ENCODE results near the gene HS3ST3A1. TPM values are rescaled to one million over a fixed set of nuclear protein-coding genes. Genes with fewer than 3 reads are reported as not detected.

The HS3ST3A1 gene
- total RNA-seq, 1 experiment from 2014 or later: 10.4 TPM

DNA sequence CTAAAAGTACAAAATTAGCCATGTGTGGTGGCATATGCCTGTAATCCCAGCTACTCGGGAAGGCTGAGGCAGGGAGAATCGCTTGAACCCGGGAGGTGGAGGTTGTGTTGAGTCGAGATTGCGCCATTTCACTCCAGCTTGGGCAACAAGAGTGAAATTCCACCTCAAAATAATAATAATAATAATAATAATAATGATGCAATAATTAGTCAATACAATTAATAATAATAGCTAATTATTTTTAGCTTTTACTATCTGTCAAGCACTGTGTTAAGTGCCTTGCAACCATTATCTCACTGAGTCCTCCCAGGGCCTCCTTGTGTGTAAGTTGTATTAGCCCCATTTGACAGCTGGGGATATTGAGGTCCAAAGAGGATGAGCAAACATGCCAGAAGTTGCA, 14.3 kb upstream of the HS3ST3A1 start:
- Histone ChIP-seq H3K27me3 (ENCODE audit: control insufficient read depth, insufficient read depth, low read length) (no peaks in the 10 kb centered on the region), H3K4me3 (ENCODE audit: insufficient read depth, low read depth, low read length) (no peak overlapping the region), H3K36me3 (replicated peaks; ENCODE audit: control insufficient read depth, insufficient read depth, low read length) (no peaks in the 10 kb centered on the region)
- no peak for DNase-seq

DNA sequence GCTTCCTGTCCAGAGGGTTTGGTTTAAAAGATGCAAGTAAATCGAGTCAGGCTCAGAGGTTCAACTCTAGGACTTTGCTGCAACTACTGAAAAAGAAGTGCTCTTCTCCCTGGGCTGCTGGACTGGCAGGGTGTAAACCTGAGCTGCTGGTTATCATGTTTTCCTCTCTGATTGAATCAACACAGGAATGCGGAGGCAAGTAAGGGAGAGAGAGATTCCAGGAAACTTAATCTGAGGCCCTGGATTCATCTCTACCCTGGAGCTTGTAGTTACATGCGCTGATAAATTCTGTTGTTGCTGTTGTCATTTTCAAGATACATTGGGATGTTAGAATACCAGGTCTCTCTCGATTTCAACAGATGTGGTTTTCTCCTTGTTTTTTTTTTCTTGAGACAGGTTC, 8.2 kb upstream of the HS3ST3A1 start:
- H3K36me3 ChIP-seq (replicated peaks; ENCODE audit: control insufficient read depth, insufficient read depth, low read length): no peaks in the 10 kb centered on the region
- DNase-seq: no peak
- H3K27me3 ChIP-seq (ENCODE audit: control insufficient read depth, insufficient read depth, low read length): no peaks in the 10 kb centered on the region
- no peak overlapping the region for H3K4me3 ChIP-seq (ENCODE audit: insufficient read depth, low read depth, low read length)

DNA sequence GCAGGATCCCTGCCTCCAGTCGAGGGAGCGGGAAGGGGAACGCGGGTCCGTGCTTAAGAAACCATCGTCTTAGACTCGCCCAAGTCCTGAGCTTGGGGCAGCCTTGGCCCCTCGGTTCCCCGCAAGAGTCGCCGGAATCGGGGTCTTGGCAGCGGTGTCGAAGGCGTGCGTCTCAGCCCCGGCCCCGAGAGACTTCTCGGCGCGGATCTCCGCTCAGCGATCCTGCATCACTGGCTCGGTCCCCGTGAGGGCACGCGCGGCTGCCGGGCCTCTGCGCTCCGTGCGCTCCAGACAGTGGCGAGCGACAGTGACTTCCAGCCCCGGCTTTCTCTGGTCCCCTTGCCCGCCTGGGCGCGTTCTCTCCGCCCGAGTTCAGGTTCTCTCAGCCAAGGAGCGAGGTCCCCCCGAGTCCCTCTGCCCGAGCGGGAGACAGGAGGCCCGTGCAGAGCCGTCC, 380 bp downstream of the HS3ST3A1 start:
- peaks cover 20% of the 10 kb centered on the region for H3K27me3 ChIP-seq (ENCODE audit: control insufficient read depth, insufficient read depth, low read length)
- H3K4me3 ChIP-seq (ENCODE audit: insufficient read depth, low read depth, low read length): peak overlapping the region; percentile 80
- DNase-seq: peak; percentile 64
- H3K36me3 ChIP-seq (replicated peaks; ENCODE audit: control insufficient read depth, insufficient read depth, low read length): no peaks in the 10 kb centered on the region; the same call in 1 of the 2 replicates

DNA sequence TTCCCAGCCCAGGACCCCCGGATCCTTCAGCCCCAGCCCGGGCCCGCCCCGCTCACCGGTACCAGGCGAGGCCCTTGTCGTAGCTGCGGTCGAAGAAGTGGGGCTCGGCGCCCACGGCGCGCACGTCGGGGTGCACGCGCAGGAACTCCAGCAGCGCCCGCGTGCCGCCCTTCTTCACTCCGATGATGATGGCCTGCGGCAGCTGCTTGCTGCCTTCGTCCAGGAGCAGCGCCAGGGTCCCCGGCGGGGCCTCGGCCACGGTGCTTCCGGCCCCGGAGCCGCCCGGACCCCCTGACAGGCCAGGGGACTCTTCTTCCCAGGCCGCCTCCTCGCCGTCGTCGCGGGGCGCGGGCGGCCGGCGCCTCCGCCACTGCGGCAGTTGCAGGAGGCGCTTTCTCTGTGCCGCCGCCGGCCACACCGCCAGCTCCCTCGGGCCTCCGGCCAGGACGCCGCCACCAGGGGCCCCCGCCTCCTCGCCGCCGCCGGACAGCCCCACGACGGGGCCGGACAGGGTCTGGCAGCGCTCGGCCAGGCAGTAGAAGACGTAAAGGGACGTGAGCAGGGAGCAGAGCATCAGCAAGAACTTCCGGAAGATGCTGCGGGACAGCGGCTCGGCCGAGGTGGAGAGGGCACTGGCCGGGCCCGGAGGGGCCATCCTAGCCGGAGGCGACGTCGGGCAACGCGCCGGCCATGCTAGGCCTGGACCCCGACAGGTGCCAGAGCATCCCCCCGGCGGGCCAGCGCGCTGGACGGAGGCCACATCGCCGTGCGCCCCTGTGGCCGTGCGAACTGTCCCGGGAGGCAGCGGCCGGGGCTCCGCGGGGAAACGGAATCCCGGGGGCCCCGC, 1.0 kb downstream of the HS3ST3A1 start:
- H3K36me3 ChIP-seq (replicated peaks; ENCODE audit: control insufficient read depth, insufficient read depth, low read length): no peaks in the 10 kb centered on the region; the same call in 1 of the 2 replicates
- DNase-seq: peak; percentile 74
- H3K27me3 ChIP-seq (ENCODE audit: control insufficient read depth, insufficient read depth, low read length): peaks cover 20% of the 10 kb centered on the region
- H3K4me3 ChIP-seq (ENCODE audit: insufficient read depth, low read depth, low read length): peak overlapping the region; percentile 80

DNA sequence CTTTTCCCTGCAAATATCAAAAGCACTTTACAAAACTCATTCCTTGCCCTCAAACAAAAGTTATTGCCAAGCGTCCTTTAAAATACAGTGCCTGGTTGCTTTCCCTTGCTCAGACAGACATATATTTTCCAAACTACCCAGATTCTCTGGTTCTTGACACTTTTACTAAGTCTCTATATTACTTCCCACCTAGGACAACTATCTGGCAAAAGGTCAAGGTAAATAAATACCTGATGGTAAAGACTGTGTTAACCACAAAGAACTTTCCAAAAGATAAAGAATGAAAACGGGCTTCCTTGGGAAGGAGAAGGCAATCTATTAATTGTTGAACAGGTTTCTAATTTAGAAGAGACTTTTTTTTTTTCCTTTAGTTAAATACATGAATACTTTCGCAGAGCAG, 1.9 kb downstream of the HS3ST3A1 start:
- Histone ChIP-seq H3K27me3 (ENCODE audit: control insufficient read depth, insufficient read depth, low read length) (peaks cover 20% of the 10 kb centered on the region), H3K36me3 (replicated peaks; ENCODE audit: control insufficient read depth, insufficient read depth, low read length) (no peaks in the 10 kb centered on the region; the same call in 1 of the 2 replicates), H3K4me3 (ENCODE audit: insufficient read depth, low read depth, low read length) (peak overlapping the region; percentile 80)
- DNase-seq: no peak

DNA sequence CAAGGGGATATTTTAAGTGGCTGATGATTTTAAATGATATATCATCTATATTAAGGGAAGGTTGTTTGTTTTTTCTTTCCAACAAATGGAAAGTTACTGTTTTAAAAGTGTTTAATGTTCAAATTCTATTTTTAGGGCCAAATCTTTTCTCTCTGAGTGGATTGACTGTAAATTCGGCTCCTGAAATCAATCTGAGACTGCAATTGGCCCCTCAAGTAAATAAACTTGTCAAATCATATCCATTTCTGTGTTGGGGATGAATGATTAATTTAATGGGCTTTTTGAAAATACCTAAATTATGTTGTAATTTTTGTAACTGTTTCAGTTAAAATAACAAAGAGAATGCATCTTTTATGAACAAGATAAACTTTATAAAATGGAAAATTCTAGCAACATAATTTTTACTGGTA, 2.6 kb downstream of the HS3ST3A1 start:
- Histone ChIP-seq H3K36me3 (replicated peaks; ENCODE audit: control insufficient read depth, insufficient read depth, low read length) (no peaks in the 10 kb centered on the region; the same call in 1 of the 2 replicates), H3K27me3 (ENCODE audit: control insufficient read depth, insufficient read depth, low read length) (peaks cover 20% of the 10 kb centered on the region), H3K4me3 (ENCODE audit: insufficient read depth, low read depth, low read length) (no peak overlapping the region)
- DNase-seq: no peak

DNA sequence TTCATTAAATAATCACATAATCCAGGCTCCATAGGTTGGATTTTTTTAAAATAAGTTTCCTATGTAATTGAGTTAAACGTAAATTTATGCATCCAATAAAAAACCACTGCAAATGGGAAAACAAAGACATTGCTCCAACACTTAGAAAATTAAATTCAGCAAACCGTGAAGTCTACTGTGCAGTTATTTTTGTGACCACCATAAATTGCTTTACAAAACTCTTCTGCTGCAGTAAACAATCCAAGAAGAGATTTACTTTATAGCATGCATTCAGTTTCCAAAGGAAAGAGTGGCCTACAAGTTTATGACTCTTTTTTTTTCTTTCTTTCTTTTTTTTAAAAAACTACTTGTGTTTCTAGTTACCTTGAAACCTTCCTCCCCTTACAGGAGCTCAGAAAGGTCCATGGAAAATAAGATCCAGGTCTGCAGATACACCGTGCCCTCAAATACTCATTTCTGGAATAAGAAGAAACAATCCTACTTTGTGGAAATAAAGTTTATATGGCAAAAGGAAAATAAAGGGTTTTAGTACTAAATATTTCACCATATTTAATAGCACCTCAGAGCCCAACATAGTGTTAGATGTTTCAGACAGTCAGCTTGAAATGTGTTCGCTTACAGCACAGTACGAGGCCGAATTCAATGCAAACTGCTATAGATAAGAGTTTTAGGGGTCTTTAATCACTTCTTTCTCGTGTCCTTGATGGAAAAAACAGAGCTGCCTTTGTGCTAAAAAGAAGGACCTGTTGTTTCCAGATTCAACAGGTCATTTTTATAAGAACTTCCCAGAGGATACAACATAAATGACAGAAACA, 3.2 kb downstream of the HS3ST3A1 start:
- DNase-seq: no peak
- peaks cover 20% of the 10 kb centered on the region for H3K27me3 ChIP-seq (ENCODE audit: control insufficient read depth, insufficient read depth, low read length)
- no peak overlapping the region for H3K4me3 ChIP-seq (ENCODE audit: insufficient read depth, low read depth, low read length)
- H3K36me3 ChIP-seq (replicated peaks; ENCODE audit: control insufficient read depth, insufficient read depth, low read length): no peaks in the 10 kb centered on the region; the same call in 1 of the 2 replicates

DNA sequence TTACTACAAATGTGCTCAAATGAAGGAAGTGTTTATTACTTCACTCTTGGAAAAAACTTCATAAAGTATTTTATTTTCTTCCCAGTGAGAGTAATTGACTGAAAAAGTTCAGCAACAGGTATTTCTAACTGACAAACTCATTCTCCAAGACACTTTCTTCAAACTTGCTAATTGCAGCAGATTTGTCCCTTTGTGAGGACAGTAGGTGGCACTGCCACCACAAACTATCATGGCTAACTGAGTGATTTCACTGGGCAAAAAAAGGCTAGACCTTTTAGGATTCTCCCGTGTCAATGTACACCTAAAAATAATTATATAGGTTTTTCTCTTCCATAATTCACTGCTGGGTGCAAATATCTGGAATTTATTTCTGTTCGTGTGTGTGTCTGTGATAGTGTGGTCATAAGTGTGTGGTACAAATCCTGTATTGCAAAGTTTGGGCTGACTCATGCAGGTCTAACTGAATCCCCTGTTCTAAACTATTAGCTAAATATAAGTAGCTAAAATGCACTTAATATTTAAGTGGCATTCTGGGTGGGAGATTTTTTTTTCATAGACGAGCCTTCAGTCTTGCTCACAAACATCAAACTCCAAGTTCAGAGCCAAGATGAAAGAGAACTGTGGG, 3.9 kb downstream of the HS3ST3A1 start:
- no peaks in the 10 kb centered on the region; the same call in 1 of the 2 replicates for H3K36me3 ChIP-seq (replicated peaks; ENCODE audit: control insufficient read depth, insufficient read depth, low read length)
- no peak overlapping the region for H3K4me3 ChIP-seq (ENCODE audit: insufficient read depth, low read depth, low read length)
- DNase-seq: peak; percentile 48
- H3K27me3 ChIP-seq (ENCODE audit: control insufficient read depth, insufficient read depth, low read length): peaks cover 20% of the 10 kb centered on the region

DNA sequence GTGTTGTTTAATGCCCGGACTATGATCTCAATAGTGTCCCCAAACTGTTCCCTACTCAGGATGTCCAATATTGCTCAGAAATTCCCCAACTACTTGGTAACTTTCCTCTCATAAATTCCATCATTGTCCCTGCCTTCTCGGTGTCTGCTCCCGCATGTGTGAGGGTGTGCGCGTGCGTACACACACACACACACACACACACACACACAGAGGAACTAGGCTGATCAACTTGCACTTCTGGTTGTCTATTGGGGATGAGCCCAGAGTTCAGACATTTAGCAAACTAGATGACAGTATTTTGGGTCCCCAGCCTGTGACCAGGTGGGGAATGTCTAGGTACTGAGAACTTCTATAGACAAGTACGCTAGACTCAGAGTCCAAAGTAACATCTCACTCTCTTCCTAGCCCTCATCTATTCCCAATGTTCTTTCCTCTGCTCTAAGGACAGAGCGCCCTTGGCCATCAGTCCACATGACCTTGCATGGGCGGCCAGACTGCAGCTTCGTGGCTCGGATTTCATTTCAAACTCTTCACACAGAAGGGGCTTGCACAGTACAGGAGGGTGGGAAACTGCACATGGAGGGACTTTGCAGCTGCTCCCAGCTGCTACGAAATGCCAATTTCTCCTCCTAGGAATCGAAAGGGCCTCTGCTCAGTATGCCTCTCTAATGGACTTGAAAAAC, 5.3 kb downstream of the HS3ST3A1 start:
- H3K36me3 ChIP-seq (replicated peaks; ENCODE audit: control insufficient read depth, insufficient read depth, low read length): no peaks in the 10 kb centered on the region; the same call in 1 of the 2 replicates
- H3K4me3 ChIP-seq (ENCODE audit: insufficient read depth, low read depth, low read length): no peak overlapping the region
- peaks cover 18% of the 10 kb centered on the region for H3K27me3 ChIP-seq (ENCODE audit: control insufficient read depth, insufficient read depth, low read length)
- DNase-seq: no peak

DNA sequence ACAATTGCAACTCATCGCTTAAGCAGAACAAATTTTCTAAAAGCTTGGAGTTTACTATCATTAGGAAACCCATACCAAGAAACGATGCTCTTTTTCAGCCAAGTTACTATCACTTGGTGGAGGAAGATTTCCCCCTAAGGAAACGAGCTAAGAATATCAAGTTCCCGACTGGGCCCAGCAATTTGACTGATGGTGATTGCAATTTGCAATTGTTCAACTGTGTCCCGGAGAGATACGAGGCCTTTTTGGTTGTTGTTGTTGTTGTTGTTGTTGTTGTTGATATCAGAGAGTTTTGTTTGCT, 6.2 kb downstream of the HS3ST3A1 start:
- H3K36me3 ChIP-seq (replicated peaks; ENCODE audit: control insufficient read depth, insufficient read depth, low read length): no peaks in the 10 kb centered on the region; the same call in 1 of the 2 replicates
- no peak overlapping the region for H3K4me3 ChIP-seq (ENCODE audit: insufficient read depth, low read depth, low read length)
- peaks cover 9% of the 10 kb centered on the region for H3K27me3 ChIP-seq (ENCODE audit: control insufficient read depth, insufficient read depth, low read length)
- DNase-seq: no peak

DNA sequence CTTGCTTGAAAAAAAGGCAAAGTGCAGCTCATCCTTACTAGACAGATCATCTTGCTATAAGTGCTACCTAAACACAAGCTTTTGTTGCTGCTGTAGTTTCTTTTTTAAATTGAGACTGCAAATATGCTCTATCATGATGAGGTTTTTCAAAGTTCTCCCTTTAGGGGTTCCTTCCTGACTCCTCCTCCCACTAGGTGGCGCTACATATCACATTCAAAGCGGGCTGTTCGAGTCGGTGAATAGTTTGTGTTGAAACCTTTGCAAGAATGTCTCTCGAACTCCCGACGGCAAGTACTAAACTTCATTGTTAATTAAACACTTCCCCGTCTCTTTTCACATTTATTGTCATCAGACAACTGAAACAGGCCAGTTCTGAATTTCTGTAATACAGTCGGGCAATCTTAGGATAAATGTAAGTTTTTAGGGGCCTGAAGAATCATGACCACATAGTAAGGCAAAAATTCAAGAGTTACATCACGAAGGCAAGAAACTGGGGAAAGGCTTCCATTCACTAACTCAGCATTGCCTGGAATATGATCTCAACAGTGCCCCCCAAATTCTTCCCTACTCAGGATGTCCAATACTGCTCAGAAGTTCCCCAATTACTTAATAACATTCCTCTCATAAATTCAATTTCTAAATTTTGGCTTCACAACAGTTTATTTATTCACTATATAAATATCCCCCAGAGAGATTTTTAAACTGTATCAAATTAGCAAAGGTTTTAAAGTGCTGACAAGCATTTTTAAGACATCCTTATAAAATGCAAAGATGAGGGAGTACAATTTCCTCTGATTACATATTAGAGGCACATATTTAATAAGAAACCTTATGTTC, 6.7 kb downstream of the HS3ST3A1 start:
- no peaks in the 10 kb centered on the region; the same call in 1 of the 2 replicates for H3K36me3 ChIP-seq (replicated peaks; ENCODE audit: control insufficient read depth, insufficient read depth, low read length)
- H3K27me3 ChIP-seq (ENCODE audit: control insufficient read depth, insufficient read depth, low read length): peaks cover 4% of the 10 kb centered on the region
- H3K4me3 ChIP-seq (ENCODE audit: insufficient read depth, low read depth, low read length): no peak overlapping the region
- DNase-seq: peak; percentile 72

DNA sequence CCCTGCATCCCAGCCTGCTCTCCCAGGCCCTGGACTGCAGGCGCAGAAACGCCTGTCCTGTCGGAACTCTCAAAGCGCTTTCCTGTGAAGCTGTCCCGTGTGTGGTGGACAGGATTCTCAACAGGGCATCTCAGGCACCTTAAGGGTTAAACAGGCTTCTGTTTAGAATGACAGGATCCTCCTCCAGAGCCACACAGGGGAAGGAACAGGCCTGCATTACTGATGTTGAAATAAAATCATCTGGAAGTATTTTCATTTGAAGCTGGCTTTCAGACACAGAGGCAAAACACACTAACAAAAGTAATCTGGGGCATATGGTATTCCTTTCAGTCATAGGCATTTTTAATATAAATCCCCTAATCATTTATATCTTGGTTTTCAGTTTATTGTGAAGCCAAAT, 7.4 kb downstream of the HS3ST3A1 start:
- Histone ChIP-seq H3K4me3 (ENCODE audit: insufficient read depth, low read depth, low read length) (no peak overlapping the region), H3K27me3 (ENCODE audit: control insufficient read depth, insufficient read depth, low read length) (no peaks in the 10 kb centered on the region), H3K36me3 (replicated peaks; ENCODE audit: control insufficient read depth, insufficient read depth, low read length) (no peaks in the 10 kb centered on the region; the same call in 1 of the 2 replicates)
- DNase-seq: no peak

DNA sequence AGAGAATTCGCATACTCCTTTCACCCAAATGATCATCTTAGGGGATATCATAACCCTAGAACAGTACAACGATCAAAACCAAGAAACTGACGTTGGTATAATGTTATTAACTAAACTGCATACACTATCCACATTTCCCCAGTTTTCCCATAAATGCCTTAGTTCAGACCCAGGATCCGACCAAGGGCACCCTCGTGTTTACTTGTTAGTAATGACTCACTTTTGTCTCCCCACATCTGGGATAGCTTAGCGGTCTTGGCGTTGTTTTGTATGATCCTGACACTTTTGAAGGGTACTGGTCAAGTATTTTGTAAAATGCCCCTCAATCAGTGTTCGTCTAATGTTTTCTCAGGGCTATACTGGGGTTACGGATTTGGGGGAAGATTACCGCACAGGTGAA, 8.0 kb downstream of the HS3ST3A1 start:
- DNase-seq: no peak
- Histone ChIP-seq H3K4me3 (ENCODE audit: insufficient read depth, low read depth, low read length) (no peak overlapping the region), H3K27me3 (ENCODE audit: control insufficient read depth, insufficient read depth, low read length) (no peaks in the 10 kb centered on the region)

More for the DNA sequence above, 8.0 kb downstream of the HS3ST3A1 start:
- H3K36me3 ChIP-seq (replicated peaks; ENCODE audit: control insufficient read depth, insufficient read depth, low read length): no peaks in the 10 kb centered on the region; the same call in 1 of the 2 replicates

Measured in H7 (cell line).